GM21528 (cell line): ENCODE results near the gene CTSH.

Source experiments
- ATAC-seq: cut with Tn5 transposase; IDR thresholded peaks from one replicate; pipeline ENCODE4 v1.9.1; 2021; ENCODE audit warnings: mild to moderate bottlenecking, moderate library complexity; ENCODE audit not compliant: unreplicated experiment, low FRiP score

Gene CTSH, protein sequence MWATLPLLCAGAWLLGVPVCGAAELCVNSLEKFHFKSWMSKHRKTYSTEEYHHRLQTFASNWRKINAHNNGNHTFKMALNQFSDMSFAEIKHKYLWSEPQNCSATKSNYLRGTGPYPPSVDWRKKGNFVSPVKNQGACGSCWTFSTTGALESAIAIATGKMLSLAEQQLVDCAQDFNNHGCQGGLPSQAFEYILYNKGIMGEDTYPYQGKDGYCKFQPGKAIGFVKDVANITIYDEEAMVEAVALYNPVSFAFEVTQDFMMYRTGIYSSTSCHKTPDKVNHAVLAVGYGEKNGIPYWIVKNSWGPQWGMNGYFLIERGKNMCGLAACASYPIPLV

GRCh38 chr15:78944669-78945407 is at the start of gene CTSH:
Gene CTSH, minus strand, starts transcription at chr15:78945046. Its CDS starts 65 bp downstream, at chr15:78944981.
- peak; percentile 48 for ATAC-seq

DNA sequence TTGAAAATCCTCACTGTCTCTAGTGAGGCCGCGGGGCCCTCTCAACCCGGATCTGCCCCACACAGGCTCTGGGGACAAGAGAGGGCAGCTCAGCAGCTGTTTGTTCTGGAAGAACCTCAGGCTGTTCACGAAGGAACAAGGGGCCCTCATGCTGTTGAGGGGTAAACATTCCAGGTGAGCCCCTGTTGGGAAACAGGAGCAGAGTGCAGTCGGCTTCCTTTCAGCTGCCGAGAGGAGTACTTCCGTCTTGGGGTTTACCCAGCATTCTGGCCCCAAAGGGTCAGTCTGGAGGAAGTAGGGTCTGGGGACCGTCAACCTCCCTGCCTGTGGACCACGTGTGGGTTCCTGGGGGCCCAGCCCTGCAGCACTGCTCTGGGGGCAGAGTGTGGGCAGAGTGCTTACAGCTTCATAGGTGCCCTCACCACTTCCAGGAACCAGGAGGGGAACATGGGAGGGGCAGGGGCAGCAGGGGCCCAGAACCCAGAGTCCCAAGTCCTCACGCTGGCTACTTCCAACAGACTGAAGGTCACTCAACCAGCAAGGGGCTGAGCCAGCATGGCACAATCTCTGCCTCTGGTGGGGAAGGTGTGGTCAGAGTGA is 49.2 kb upstream of the CTSH start:
- no peak for ATAC-seq

GRCh38 chr15:78993257-78993930 is 48.5 kb upstream of the CTSH start:
- no peak for ATAC-seq

GRCh38 chr15:78992416-78993256 is 47.8 kb upstream of the CTSH start:
- no peak for ATAC-seq

- no peak for ATAC-seq
These were observed 47.0 kb upstream of the CTSH start for GRCh38 chr15:78991879-78992278.

DNA sequence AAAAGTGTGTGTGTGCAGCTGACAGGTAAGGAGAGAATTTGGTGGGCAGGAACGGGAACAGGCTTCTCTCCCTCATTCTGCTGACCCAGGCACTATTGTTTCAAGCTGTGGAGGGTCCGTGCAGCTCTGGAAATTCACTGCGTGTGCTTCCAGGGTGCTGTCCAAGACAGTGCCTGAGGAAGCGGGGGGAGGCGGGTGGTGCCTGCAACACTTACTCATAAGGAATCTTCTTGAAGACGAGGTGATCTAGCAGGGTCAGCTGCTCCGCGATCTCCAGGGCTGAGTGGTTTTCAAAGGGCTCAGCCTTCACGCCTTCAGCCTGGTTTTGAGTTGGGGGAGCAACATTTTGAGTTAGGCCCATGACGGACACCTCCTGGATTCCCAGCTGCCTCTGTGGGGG is 46.6 kb upstream of the CTSH start:
- no peak for ATAC-seq

- no peak for ATAC-seq
These were observed 45.4 kb upstream of the CTSH start for GRCh38 chr15:78990278-78990677.

- ATAC-seq, result no peak
These were observed 44.9 kb upstream of the CTSH start for GRCh38 chr15:78989701-78990240.

DNA sequence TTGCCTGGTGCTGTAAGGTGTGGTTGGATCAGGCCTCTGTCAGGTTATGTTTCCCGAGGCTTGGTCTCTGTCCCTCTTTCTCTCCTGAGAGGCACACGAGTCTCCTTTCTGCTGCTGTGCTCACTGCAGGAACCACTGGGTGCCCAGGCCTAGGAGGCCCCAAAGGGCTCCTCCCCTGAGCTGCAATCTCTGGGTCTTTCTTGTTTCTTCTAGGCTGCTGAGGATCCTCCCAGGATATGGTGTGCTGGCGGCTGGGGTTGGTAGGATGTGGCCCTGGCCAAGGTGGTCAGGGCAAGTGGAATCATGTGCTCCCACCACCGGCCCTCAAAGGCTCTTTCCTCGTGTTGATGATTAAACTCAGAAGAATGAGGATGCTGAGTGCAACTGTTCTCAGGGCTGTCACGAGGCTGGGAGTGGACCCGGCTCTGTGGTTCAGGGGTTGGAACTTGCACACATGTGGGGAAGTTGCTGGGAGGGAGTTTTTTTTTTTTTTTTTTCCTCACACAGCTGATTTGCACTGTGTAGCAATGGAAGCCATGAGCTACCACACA is 43.6 kb upstream of the CTSH start:
- no peak for ATAC-seq

DNA sequence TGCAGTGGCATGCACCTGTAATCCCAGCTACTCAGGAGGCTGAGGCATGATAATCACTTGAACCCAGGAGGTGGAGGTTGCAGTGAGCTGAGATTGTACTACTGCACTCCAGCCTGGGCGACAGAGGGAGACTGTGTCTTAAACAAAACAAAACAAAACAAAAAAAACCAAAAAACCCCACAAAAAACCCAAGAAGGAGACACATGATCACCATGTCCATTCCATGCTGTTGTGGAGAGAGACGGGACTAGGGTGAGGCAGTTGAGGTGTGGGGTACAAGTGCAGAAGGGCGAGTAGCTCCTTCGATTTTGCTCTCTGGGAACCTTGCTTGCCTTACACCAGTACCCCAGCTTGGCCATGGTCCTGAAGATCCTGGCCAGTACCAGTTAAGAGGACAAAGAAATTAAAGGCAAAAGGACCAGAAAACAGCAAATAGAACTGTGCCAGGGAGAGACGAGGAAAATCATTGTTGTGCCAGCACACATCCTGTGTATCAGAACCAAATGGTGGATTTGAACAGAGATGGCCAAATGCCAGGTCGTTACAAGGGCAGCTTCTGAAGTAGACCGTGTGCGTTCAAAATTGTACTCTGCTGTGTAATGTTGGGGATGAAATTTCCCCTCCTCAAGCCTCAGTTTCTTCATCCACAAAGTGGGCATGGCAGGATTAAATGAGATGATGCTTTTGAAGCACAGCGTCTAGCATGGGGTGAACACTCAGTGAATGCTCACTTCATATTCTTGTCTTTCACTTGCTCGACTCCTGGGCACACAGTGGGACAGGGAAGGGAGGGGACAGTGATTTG is 42.9 kb upstream of the CTSH start:
- ATAC-seq, result no peak

DNA sequence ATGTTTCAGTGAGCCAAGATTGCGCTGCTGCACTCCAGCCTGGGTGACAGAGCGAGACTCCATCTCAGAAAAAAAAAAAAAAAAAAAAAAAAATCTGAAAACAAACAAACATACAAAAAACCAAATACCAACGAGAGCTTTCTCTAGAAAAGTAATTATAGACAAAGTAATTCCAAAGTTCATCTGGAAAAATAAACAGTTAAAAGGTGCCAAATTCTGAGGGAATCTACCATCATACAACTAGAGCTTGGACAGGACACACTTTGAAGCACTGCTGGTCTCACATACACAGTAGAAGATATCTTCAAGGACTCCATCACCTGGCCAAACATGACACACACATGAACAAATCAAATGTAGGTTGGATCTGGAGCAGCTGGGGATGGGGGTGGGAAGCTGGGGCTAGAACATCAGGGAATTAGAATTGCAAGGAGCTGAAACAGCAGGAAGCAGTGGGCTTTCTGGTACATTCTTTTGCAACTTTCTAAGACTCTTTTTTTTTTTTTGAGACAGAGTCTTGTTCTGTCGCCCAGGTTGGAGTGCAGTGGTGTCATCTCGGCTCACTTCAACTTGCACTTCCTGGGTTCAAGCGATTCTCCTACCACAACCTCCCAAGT is 41.1 kb upstream of the CTSH start:
- no peak for ATAC-seq

GRCh38 chr15:78984041-78984440 is 39.2 kb upstream of the CTSH start:
- no peak for ATAC-seq

DNA sequence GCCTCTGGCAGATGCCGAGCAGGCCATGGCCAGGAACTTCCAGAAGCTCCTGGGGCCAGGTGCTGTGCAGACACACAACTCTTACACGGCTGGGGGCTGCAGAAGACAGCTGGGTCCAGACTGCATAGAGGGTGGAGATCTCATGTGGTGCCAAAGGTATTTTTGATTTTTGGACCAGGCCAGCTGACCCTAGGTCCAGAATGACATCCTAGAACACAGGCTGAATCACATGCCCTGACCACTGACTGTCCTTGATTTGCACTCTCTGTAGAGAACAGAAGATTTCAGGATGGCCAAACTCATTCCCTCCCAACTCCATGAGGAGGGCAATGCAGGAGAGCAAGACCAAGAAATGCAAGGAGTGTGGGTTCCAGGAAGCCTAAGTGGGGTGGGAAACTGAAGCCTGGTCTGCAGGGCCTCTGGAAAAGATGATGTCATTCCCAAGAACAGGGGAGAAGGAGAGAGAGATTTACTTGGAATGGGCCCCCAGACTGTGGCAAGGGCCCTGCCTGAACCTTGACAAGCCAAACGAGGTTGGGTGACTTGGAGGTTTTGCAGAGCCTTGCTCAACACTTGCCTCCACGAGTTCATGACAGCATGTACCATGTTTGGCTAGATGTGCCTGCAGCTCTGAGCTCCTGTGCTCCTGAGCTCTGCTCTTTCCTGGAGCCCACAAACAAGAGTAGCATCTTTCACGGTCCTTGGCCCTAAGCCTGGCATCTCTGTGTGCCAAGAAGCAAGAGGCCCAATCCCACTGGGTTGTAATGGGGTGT is 38.5 kb upstream of the CTSH start:
- no peak for ATAC-seq

DNA sequence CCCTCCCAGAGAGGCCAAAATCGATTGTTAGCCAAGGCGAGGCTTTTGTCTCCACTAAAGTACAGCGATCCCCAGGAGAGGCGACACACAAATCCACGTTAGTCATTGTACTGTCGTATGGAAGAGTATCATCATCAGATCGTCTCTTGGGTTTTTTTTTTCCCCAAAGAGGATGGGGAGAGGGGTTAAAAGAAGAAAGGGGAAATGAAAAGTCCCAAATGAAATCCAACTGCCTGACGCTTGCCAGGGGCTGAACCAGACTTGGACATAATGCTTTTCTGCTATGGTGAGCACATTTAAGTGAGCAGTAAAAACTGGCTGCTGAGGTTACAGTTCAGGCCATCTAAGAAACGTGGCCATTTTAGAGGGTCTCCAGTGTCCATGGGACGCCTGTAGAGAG is 37.9 kb upstream of the CTSH start:
- ATAC-seq, result no peak

GRCh38 chr15:78981532-78982313 is 36.9 kb upstream of the CTSH start:
- no peak for ATAC-seq

DNA sequence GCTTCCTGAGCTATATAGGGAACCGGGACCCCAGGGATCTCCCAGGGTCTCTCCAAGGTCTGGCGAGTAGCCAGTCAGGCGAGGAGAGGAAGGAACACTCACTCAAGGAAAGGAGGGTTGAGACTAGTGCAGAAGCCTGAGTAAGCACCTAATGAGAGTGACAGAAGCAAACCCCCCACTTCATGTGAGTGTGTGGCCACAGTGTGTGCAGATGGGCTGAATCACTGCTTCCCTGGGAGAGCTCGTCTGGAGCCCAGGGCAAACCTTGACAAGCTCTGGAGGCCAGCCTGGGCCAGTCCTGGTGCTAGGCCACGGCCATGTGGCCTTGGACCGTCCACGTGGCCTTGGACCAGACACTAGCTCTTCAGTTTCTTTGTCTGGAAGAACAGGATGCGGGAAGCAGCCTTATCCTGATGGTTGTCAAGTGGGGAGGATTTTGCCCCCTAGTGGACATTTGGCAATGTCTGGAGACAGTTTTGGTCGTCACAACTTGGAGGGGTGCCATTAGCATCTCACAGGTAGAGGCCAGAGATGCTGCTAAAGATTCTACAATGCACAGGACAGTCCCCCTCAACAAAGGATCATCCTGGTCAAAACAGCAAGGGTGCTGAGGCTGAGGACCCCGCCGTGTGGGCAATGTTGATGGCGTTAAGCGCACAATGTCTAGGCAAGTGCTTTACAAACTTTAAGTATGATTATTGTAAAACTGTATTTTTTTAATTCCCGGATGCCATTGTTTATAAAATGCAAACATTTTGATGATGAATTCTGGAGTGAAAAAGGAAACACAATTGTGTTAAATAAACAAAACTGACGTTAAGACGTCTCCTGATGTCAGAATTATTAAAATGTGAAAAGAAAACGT is 34.8 kb upstream of the CTSH start:
- ATAC-seq, result no peak
